Measurements from ENCODE around the gene SBNO2. TPM values are rescaled to one million over a fixed set of nuclear protein-coding genes. Genes with fewer than 3 reads are reported as not detected.
A peak's percentile ranks its signal among the peaks of the same experiment; 100 is the strongest.

The SBNO2 gene
- total RNA-seq, 1 donor from 2014 or later: 48.8 TPM

- no peaks in the 10 kb centered on the region for H3K36me3 ChIP-seq (ENCODE audit: control insufficient read depth, insufficient read depth, low read length)
- no peak overlapping the region for H3K4me3 ChIP-seq (ENCODE audit: low read depth, low read length)
- no peak for DNase-seq (ENCODE audit: low read depth)
- TF ChIP-seq CTCF (IDR thresholded peaks at IDR 0.05; ENCODE audit: insufficient read depth, low read length, poor library complexity, severe bottlenecking): no peak
- no peaks in the 10 kb centered on the region for H3K27me3 ChIP-seq (ENCODE audit: control insufficient read depth, insufficient read depth, low read length)
These were observed 25.5 kb upstream of the SBNO2 start for GRCh38 chr19:1199531-1199930.

GRCh38 chr19:1189419-1189818, 15.4 kb upstream of the SBNO2 start:
- peak; percentile 82 for DNase-seq (ENCODE audit: low read depth)
- Histone ChIP-seq H3K36me3 (ENCODE audit: control insufficient read depth, insufficient read depth, low read length) (no peaks in the 10 kb centered on the region), H3K27me3 (ENCODE audit: control insufficient read depth, insufficient read depth, low read length) (no peaks in the 10 kb centered on the region), H3K4me3 (ENCODE audit: low read depth, low read length) (no peak overlapping the region)
- no peak for TF ChIP-seq CTCF (IDR thresholded peaks at IDR 0.05; ENCODE audit: insufficient read depth, low read length, poor library complexity, severe bottlenecking)

- TF ChIP-seq CTCF (IDR thresholded peaks at IDR 0.05; ENCODE audit: insufficient read depth, low read length, poor library complexity, severe bottlenecking): no peak
- Histone ChIP-seq H3K36me3 (ENCODE audit: control insufficient read depth, insufficient read depth, low read length) (no peaks in the 10 kb centered on the region), H3K4me3 (ENCODE audit: low read depth, low read length) (no peak overlapping the region), H3K27me3 (ENCODE audit: control insufficient read depth, insufficient read depth, low read length) (no peaks in the 10 kb centered on the region)
- DNase-seq (ENCODE audit: low read depth): peak; percentile 67
These were observed 9.6 kb upstream of the SBNO2 start for GRCh38 chr19:1183543-1184172.

GRCh38 chr19:1182727-1183126, 8.7 kb upstream of the SBNO2 start:
- Histone ChIP-seq H3K36me3 (ENCODE audit: control insufficient read depth, insufficient read depth, low read length) (no peaks in the 10 kb centered on the region), H3K27me3 (ENCODE audit: control insufficient read depth, insufficient read depth, low read length) (no peaks in the 10 kb centered on the region), H3K4me3 (ENCODE audit: low read depth, low read length) (no peak overlapping the region)
- no peak for DNase-seq (ENCODE audit: low read depth)
- no peak for TF ChIP-seq CTCF (IDR thresholded peaks at IDR 0.05; ENCODE audit: insufficient read depth, low read length, poor library complexity, severe bottlenecking)

- Histone ChIP-seq H3K4me3 (ENCODE audit: low read depth, low read length) (no peak overlapping the region), H3K27me3 (ENCODE audit: control insufficient read depth, insufficient read depth, low read length) (no peaks in the 10 kb centered on the region)
- TF ChIP-seq CTCF (IDR thresholded peaks at IDR 0.05; ENCODE audit: insufficient read depth, low read length, poor library complexity, severe bottlenecking): no peak
These were observed 8.0 kb upstream of the SBNO2 start for GRCh38 chr19:1182068-1182467.

GRCh38 chr19:1181606-1182005, 7.5 kb upstream of the SBNO2 start:
- no peak for DNase-seq (ENCODE audit: low read depth)
- no peak for TF ChIP-seq CTCF (IDR thresholded peaks at IDR 0.05; ENCODE audit: insufficient read depth, low read length, poor library complexity, severe bottlenecking)
- H3K4me3 ChIP-seq (ENCODE audit: low read depth, low read length): no peak overlapping the region
- H3K27me3 ChIP-seq (ENCODE audit: control insufficient read depth, insufficient read depth, low read length): no peaks in the 10 kb centered on the region
- no peaks in the 10 kb centered on the region for H3K36me3 ChIP-seq (ENCODE audit: control insufficient read depth, insufficient read depth, low read length)

More at GRCh38 chr19:1182068-1182467, 8.0 kb upstream of the SBNO2 start:
- no peaks in the 10 kb centered on the region for H3K36me3 ChIP-seq (ENCODE audit: control insufficient read depth, insufficient read depth, low read length)
- no peak for DNase-seq (ENCODE audit: low read depth)

Measured in kidney epithelial cell (primary cell).